Measurements from ENCODE around the gene TAB3. TPM values are rescaled to one million over a fixed set of nuclear protein-coding genes. Genes with fewer than 3 reads are reported as not detected.

TAB3 gene
- total and polyA plus RNA-seq, 9 of the 15 experiments (the other 6 are each of a cell fraction or from before 2014, with no cell fraction given) = 2.4 to 31.1 (median 15.5) TPM

- TF ChIP-seq CTCF (IDR thresholded peaks at IDR 0.05 in 2 of 3, conservative IDR thresholded peaks at IDR 0.05 in 1 of 3; ENCODE audit: insufficient read depth in 2 of 3, low read depth in 1 of 3, low read length in 3 of 3) = peak; percentile 43 to 54 (median 43); a peak in 5 of 6 replicates
- 0 out of 2 replicates have a peak, but pooled peaks have one; percentile 34 for TF ChIP-seq KLF16 (IDR thresholded peaks at IDR 0.05)
- no peak for TF ChIP-seq NFRKB (IDR thresholded peaks at IDR 0.05; ENCODE audit: low read depth)
- no peak for TF ChIP-seq MED1 (CRISPR knock-in tag; IDR thresholded peaks at IDR 0.05; ENCODE audit: borderline replicate concordance)
- TF ChIP-seq YY1 (IDR thresholded peaks at IDR 0.05; ENCODE audit: borderline replicate concordance in 1 of 3, control insufficient read depth in 1 of 3, extremely low read depth in 1 of 3, insufficient read depth in 3 of 3, insufficient read length in 1 of 3, insufficient replicate concordance in 2 of 3, low read depth in 1 of 3, low read length in 2 of 3) = peak; percentile 25 to 85 (median 50)
- no peak for TF ChIP-seq CEBPG (CRISPR knock-in tag; IDR thresholded peaks at IDR 0.05)
- no peak for TF ChIP-seq CEBPG (tag; conservative IDR thresholded peaks at IDR 0.05 in 1 of 2, IDR thresholded peaks at IDR 0.05 in 1 of 2)
- no peak for TF ChIP-seq EGR1 (conservative IDR thresholded peaks at IDR 0.05)
- no peak for TF ChIP-seq TBL1XR1 (IDR thresholded peaks at IDR 0.05; ENCODE audit: low read length in 2 of 2)
- TF ChIP-seq ZFP36 (IDR thresholded peaks at IDR 0.05; ENCODE audit: low read depth, low read length, partially characterized antibody) = peak; percentile 28
- TF ChIP-seq RCOR1 (IDR thresholded peaks at IDR 0.05; ENCODE audit: borderline replicate concordance in 1 of 2, low read depth in 2 of 2, low read length in 2 of 2) = no peak
- TF ChIP-seq ZNF12 (CRISPR knock-in tag; IDR thresholded peaks at IDR 0.05) = no peak
- no peak for TF ChIP-seq ZBTB5 (IDR thresholded peaks at IDR 0.05)
- no peak for TF ChIP-seq ZNF224 (CRISPR knock-in tag; IDR thresholded peaks at IDR 0.05)
- no peak for TF ChIP-seq THRA (IDR thresholded peaks at IDR 0.05)
- TF ChIP-seq EZH2 (IDR thresholded peaks at IDR 0.05; ENCODE audit: borderline replicate concordance, low read depth, low read length) = no peak
- TF ChIP-seq TCF15 (CRISPR knock-in tag; IDR thresholded peaks at IDR 0.05) = no peak
- TF ChIP-seq MECOM (CRISPR knock-in tag; IDR thresholded peaks at IDR 0.05) = no peak
- TF ChIP-seq RAD51 (IDR thresholded peaks at IDR 0.05; ENCODE audit: borderline replicate concordance, low read depth) = no peak
- no peak for TF ChIP-seq ZNF280B (CRISPR knock-in tag; IDR thresholded peaks at IDR 0.05)
- TF ChIP-seq SMC3 (conservative IDR thresholded peaks at IDR 0.05; ENCODE audit: insufficient read depth, low read depth, low read length) = 0 out of 2 replicates have a peak, but pooled peaks have one; percentile 16
- TF ChIP-seq SMARCA4 (IDR thresholded peaks at IDR 0.05) = no peak
Observed at GRCh38 chrX:30935985-30936384, 46.9 kb upstream of the TAB3 start (continued).
